CD4-positive, alpha-beta T cell (primary cell): Measurements from ENCODE around the gene JOSD2. TPM values are rescaled to one million over a fixed set of nuclear protein-coding genes. Genes with fewer than 3 reads are reported as not detected.

Source experiments
- ATAC-seq: fragments of 200-7000 bp; cut with Tn5 transposase; one replicate; pipeline ENCODE4 v1.10.0; 2022; ENCODE audit warnings: mild to moderate bottlenecking; ENCODE audit not compliant: poor library complexity
- CTCF ChIA-PET: fragments of 350-600 bp; sonication (Branson Sonifier 250); formaldehyde crosslinking; loops from one replicate; lab custom pipeline; 2021; ENCODE audit warnings: antibody characterized with exemption, inconsistent platforms; lab: Charles Lee
- POLR2A ChIA-PET: fragments of 350-600 bp; sonication (Branson Sonifier 250); formaldehyde crosslinking; loops from one replicate; lab custom pipeline; 2021; ENCODE audit warnings: antibody characterized with exemption, inconsistent platforms; lab: Charles Lee
- DNase-seq, 14 experiments: peaks; one replicate each; pipeline ENCODE4 v3.0.0-alpha.2; 2013 to 2020; ENCODE audit warnings: mixed read lengths in 2 of 14
- H3K27ac ChIP-seq, 2 donors: one replicate each; pipeline versions ENCODE4 v1.5.1 to v1.7.0; 2013; ENCODE audit warnings: low read length in 2 of 2, low read depth in 1 of 2, mild to moderate bottlenecking in 1 of 2
- H3K27me3 ChIP-seq, 2 experiments: 1 replicate in 1 of 2; 2 replicates in 1 of 2; pipeline versions ENCODE4 v1.6.1 to v1.7.0; 2013; ENCODE audit warnings: low read length in 2 of 2, control low read depth in 1 of 2, mild to moderate bottlenecking in 1 of 2, moderate library complexity in 1 of 2; ENCODE audit not compliant: insufficient read depth in 2 of 2, control insufficient read depth in 1 of 2
- H3K36me3 ChIP-seq: one replicate; pipeline ENCODE4 v1.6.1; 2013; ENCODE audit warnings: low read length, control low read depth; ENCODE audit not compliant: insufficient read depth
- H3K4me1 ChIP-seq: one replicate; pipeline ENCODE4 v1.6.1; 2013; ENCODE audit warnings: low read length, control low read depth; ENCODE audit not compliant: insufficient read depth
- H3K4me3 ChIP-seq: one replicate; pipeline ENCODE4 v1.5.1; 2013; ENCODE audit warnings: mild to moderate bottlenecking, low read length, moderate library complexity
- H3K9me3 ChIP-seq, 2 experiments: 1 replicate in 1 of 2; 2 replicates in 1 of 2; pipeline versions ENCODE4 v1.6.1 to v1.7.0; 2013; ENCODE audit warnings: low read length in 2 of 2, mild to moderate bottlenecking in 2 of 2, control low read depth in 1 of 2, moderate library complexity in 1 of 2; ENCODE audit not compliant: control insufficient read depth in 1 of 2, insufficient read depth in 1 of 2
- H3K27ac Mint-ChIP-seq: one replicate; pipeline ENCODE4 v1.8.0; 2020; ENCODE audit warnings: mixed read lengths
- H3K27me3 Mint-ChIP-seq: one replicate; pipeline ENCODE4 v1.8.0; 2021; ENCODE audit warnings: mixed read lengths
- H3K36me3 Mint-ChIP-seq: one replicate; pipeline ENCODE4 v1.8.0; 2021; ENCODE audit warnings: low read depth, mixed read lengths
- H3K4me1 Mint-ChIP-seq: one replicate; pipeline ENCODE4 v1.8.0; 2021; ENCODE audit warnings: low read depth, mixed read lengths
- H3K4me3 Mint-ChIP-seq: one replicate; pipeline ENCODE4 v1.8.0; 2020; ENCODE audit warnings: mild to moderate bottlenecking, mixed read lengths
- H3K9me3 Mint-ChIP-seq: one replicate; pipeline ENCODE4 v1.8.0; 2020; ENCODE audit warnings: mixed read lengths
- CTCF ChIP-seq: fragments of 200-600 bp; IDR thresholded peaks from one replicate; pipeline ENCODE4 v1.8.0; 2022; ENCODE audit warnings: antibody characterized with exemption, mild to moderate bottlenecking
- intact Hi-C, 2 experiments: fragments of 100-400 bp; cut with DNase I in 1 of 2; cut with micrococcal nuclease in 1 of 2; formaldehyde crosslinking; loops; one replicate each; pipeline versions ENCODE4 v1.15.1 to v1.9.0; 2023 to 2025; cut with DNase I, micrococcal nuclease
- total RNA-seq, 174 experiments: library from RNA in 2 of 174; stranded (reverse) in 2 of 174; gene quantifications; one replicate each; pipeline ENCODE4 v1.2.3 and lab custom pipeline; 2021 to 2026

The JOSD2 gene
- total RNA-seq, 2 experiments from 2014 or later = 11.7 to 11.9 TPM

- Histone ChIP-seq H3K4me1 (no peaks in the 10 kb centered on the region), H3K9me3 (peaks cover 0 to 17% of the 10 kb centered on the region in 2 experiments), H3K36me3 (no peaks in the 10 kb centered on the region), H3K4me3 (no peak overlapping the region), H3K27ac (no peak overlapping the region), H3K27me3 (peaks cover 0 to 4% of the 10 kb centered on the region in 2 experiments)
- peak in 1 of 14 experiments; percentile 34 for DNase-seq
- POLR2A ChIA-PET = no interaction called here
- no peak overlapping the region for H3K4me3 Mint-ChIP-seq
- intact Hi-C loops = no loop called here
- ATAC-seq = no peak
- no peak overlapping the region for H3K27ac Mint-ChIP-seq
- no peaks in the 10 kb centered on the region for H3K36me3 Mint-ChIP-seq
- H3K4me1 Mint-ChIP-seq = no peaks in the 10 kb centered on the region
- CTCF ChIA-PET = no interaction called here
- no peaks in the 10 kb centered on the region for H3K9me3 Mint-ChIP-seq
- H3K27me3 Mint-ChIP-seq = peaks cover 10% of the 10 kb centered on the region
- TF ChIP-seq CTCF = no peak
Observed at GRCh38 chr19:50518091-50519005, 7.4 kb upstream of the JOSD2 start.

DNA sequence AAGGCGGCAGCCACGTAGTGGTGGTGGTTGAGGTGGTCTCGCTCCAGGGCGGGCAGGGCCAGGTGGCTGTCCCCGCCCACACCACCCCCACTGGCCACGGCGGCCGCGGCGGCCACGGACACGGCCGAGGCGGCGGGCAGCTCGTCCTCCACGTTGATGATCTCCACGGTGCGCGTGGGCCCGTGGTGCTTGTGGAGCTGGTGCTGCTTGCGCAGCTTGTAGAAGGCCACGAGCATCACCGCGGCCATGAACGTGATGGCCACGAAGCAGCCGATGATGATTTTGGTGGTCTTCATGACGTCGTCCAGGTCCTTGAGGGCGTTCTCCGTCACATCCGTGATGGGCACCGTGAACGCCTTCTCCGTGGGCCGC lies 6.7 kb upstream of the JOSD2 start:
- H3K36me3 ChIP-seq = no peaks in the 10 kb centered on the region
- intact Hi-C loops = no loop called here
- Mint-ChIP-seq H3K9me3 (no peaks in the 10 kb centered on the region), H3K4me1 (no peaks in the 10 kb centered on the region), H3K36me3 (no peaks in the 10 kb centered on the region), H3K4me3 (no peak overlapping the region), H3K27me3 (peaks cover 10% of the 10 kb centered on the region), H3K27ac (no peak overlapping the region)
- peaks cover 0 to 17% of the 10 kb centered on the region in 2 experiments for H3K9me3 ChIP-seq
- peaks cover 0 to 4% of the 10 kb centered on the region in 2 experiments for H3K27me3 ChIP-seq
- TF ChIP-seq CTCF = no peak
- H3K27ac ChIP-seq = no peak overlapping the region
- ChIA-PET POLR2A (no interaction called here), CTCF (no interaction called here)
- no peaks in the 10 kb centered on the region for H3K4me1 ChIP-seq
- no peak for ATAC-seq
- no peak for DNase-seq
- no peak overlapping the region for H3K4me3 ChIP-seq

DNA sequence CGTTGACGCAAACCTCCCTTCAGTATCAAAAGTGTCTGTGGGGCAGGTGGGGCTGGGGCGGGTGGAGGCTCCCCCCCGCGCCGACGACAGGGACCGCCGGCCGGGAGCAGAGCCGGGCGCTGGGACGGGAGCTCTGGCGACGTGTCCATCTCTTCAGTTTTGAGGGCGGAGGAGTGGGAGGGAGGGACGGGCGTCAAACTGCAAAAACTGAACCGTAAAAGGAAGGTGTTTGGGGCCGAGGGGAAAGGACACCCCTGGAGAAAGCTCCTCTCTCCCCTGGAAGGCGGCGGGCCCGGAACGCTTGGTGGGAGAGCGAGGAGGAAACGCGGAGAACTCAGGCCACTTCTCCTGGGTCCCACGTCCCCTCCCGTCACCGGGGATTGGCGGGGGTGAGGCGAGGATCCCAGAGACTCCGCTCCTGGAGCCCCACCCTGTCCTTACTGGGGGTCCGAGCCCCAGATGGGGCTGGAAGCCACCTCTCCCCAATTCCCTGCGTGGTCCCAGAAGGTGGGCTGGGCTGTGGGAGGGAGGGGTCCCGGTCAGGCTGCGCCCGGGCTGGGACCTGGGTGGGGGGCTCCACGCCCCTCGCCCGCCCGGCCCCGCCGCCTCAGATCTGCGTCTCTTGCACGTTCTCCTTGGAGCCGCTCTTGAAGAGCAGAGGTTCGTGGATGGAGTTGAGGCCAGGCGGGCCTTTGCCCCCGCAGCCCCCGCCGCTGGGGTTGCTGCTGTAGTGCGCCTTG lies 6.1 kb upstream of the JOSD2 start:
- H3K4me1 Mint-ChIP-seq = no peaks in the 10 kb centered on the region
- Histone ChIP-seq H3K27ac (no peak overlapping the region), H3K27me3 (peaks cover 0 to 4% of the 10 kb centered on the region in 2 experiments), H3K4me1 (peaks cover 2% of the 10 kb centered on the region), H3K4me3 (no peak overlapping the region), H3K36me3 (no peaks in the 10 kb centered on the region), H3K9me3 (peaks cover 0 to 22% of the 10 kb centered on the region in 2 experiments)
- no peaks in the 10 kb centered on the region for H3K9me3 Mint-ChIP-seq
- TF ChIP-seq CTCF = no peak
- H3K36me3 Mint-ChIP-seq = no peaks in the 10 kb centered on the region
- ChIA-PET CTCF (no interaction called here), POLR2A (no interaction called here)
- peaks cover 10% of the 10 kb centered on the region for H3K27me3 Mint-ChIP-seq
- no peak for DNase-seq
- intact Hi-C loops = no loop called here
- no peak overlapping the region for H3K4me3 Mint-ChIP-seq
- H3K27ac Mint-ChIP-seq = no peak overlapping the region
- ATAC-seq = no peak
